ENCODE results near the gene INTS15.

DNA sequence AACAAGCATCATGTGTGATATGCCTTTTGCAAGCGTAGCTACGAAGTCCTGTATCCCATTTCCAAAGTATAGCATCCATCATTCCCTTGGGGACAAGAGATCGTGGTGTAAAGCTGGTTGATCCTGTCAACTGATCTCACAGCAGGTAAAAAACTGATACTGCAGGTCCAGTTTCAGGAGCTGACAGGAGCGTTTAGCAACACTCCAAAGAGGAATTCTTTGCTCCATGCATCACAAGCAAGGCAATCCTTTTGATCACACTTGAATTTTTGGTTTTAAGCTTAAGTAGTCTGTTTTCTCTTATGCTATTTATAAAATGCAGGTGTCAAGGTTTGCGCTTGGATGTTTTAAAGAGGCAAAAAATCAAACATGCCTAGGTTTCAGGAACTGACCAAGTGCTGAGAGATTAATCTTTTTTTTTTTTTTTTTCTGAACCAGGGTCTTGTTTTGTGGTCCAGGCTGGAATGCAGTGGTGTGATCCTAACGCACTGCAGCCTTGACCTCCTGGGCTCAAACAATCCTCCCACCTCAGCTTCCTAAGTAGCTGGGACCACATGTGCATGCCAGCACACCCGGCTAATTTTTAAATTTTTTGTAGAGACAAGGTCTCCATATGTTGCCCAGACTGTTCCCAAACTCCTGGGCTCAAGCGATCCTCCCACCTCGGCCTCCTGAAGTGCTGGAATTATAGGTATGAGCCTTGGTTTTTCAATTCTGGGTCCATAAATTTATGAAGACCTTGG is 14.4 kb upstream of the INTS15 start:
- TF ChIP-seq POLR2AphosphoS5 (IDR thresholded peaks at IDR 0.05; ENCODE audit: low read depth, low read length), result no peak
- TF ChIP-seq TAF1 (IDR thresholded peaks at IDR 0.05; ENCODE audit: low read depth, low read length), result no peak
- no peak for TF ChIP-seq SPI1 (IDR thresholded peaks at IDR 0.05; ENCODE audit: low read depth, low read length)
